ENCODE data around the gene OPCML.

The OPCML gene

DNA sequence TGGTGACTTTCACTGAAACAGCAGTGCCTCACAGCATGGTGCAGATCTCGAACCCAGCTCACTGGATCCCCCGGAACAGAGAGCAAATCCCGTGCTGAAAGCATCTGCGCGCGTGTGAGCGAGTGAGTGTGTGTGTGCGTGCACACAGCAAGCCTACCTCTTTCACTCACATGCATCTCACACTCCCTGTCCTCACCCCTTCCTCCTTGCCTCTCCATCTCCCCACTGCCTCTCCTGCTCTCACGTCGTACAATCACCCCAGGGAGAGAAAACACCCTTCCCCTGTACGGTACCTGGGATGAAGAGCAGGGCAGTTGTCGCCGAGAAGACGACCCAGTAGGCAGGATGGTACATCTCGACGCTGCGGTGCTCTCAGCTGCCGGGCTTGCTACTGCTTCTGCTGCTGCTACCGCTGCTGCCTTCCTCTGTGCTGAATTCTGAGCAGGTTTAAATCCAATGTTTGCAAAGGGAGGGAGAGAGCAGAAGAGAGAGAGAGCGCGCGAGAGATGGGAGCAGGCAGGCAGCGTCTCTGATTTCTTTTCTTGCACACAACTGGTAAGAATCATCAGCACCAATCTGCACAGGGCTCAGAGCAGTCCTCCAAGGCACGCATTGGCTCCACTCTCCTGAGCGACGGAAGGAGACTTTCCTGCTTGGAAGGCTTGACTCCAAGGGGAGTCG lies at the start of gene OPCML:
Gene OPCML, minus strand, starts transcription at position 531 of the 681 bp plus-strand sequence.
- in situ Hi-C loops (cut with HindIII; ENCODE audit: low sequenced_read_pairs) = no loop called here

DNA sequence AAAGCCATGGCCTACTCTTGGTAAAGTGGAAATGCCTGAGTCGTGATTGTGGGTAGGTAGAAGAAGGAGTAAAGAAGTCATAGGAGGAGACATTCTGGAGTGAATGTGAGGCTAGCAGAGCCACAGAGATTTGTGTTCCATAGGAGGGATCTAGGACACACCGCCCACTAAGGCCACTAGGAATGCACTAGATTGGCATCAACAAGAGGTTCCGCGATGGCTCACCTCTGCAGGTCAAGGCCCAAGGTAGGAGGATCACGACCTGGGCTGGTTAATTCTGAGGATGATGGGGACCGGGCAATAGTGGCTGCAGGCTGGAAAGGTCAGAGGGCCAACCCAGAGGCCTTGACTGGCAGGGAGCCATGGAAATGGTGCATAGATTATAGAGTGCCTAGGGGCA lies 48.8 kb upstream of the OPCML start:
- in situ Hi-C loops (cut with HindIII; ENCODE audit: low sequenced_read_pairs) = no loop called here

DNA sequence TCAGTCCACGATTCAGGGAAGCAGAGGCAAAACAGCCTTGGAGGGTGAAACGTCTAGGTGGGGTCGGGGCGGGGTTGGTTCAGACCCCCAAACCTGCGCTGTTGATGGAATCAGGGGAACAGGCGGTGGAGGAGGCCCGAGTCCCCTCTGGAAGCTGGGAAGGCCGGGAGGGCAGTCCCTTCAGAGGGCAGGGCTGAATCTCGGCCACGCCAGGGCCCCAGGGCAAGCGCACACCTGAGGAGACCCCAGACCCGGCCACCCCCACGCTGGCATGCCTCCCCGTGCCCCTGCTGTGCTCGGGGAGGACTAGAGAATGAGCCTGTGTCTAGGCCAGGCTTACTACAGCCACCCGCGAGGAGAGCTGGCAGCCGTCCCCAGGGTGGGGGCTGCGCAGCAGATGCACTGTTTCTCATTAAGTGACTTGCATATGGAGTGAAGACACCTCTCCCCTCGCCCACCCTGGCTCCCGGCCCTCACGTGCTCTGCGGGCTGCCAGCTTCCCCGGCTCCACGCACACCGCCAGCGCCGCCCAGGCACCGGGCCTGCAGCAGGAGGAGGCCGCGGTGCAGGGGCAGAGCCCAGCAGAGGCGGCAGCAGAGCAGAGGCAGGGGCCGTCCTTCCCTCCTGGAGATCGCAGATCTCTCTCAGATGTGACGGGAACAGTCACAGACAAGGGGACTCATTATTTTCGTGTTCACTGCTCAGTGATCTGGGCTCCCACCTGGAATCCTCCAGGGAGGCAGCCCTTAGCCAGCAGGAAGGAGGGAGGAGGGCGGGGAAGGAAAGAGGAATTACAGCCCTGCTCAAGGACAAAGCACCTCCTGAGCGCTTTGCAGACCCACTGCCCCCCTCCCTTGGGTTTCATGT lies 47.1 kb upstream of the OPCML start:
- in situ Hi-C loops (cut with HindIII; ENCODE audit: low sequenced_read_pairs) = no loop called here

DNA sequence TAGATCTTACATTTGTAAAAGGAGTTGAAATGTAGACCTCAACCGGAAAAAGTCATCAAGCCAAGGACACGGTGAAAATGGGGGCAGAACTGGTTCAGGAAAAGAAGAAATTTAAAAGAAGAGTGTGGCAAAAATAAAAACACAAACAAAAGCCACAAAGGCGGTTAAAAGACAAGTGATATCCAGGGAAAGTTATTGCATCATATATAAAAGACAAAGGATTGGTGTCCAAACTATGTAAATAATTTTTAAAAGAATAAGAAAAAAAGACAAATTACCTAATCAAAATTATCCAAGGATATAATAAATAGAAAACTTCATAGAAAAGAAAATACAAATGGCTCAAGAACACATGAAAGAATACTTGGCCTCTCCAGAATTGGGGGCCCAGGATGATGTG lies 45.1 kb upstream of the OPCML start:
- in situ Hi-C loops (cut with HindIII; ENCODE audit: low sequenced_read_pairs) = no loop called here

DNA sequence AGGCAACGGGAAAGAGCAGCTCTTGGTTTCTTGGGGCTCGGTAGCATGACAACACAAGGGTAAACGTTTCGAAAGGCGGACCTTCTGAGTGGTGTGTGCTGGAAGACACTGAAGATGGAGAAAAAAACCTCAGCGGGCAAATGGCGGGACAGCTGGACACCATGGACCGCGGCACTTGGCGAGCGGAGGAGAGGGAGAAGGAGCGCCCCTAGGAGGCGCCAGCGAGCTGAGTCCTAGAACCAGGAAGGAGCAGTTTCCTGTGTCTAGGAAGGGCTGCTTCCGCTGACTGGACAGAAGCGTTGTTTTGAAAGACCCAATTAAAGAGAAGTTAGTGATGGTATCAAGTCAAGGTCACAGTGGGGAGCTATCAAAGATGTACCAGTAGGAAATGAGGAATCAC lies 44.0 kb upstream of the OPCML start:
- in situ Hi-C loops (cut with HindIII; ENCODE audit: low sequenced_read_pairs) = no loop called here

DNA sequence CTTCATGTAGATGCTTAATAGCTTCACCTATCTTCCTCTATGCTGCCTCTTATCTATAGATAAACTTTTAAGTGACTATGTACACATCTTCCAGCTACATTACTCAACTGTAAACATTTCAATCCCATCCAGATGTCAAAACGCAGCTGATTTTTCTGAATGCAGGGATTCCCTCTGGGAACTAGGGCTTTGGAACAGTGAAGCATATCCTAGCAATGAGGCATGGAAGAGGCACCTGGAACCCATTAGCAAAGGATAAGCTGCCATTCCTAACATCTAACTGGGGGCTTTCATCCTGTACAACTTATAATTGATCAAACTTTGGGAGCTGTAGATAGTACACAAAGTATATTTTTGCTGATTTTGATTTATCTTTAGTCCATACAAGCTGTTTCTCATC lies 40.8 kb upstream of the OPCML start:
- in situ Hi-C loops (cut with HindIII; ENCODE audit: low sequenced_read_pairs) = no loop called here

DNA sequence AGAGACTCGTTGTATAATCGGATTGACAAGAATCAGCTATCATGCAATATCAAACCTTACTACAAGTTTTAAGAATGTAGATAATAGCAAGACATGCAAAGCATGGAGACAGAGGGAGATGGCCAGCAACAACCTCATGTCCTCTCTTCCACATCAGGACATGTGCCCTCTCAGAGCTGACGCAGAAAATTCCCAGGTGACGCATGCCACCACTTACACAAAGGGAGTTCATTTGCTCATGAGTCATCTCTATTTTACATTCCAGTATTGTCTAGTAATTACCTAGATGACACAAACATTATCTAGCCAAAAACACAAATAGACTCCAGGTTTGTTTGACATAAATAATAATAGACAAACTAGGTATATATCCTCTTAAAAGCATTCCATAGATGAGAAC lies 38.1 kb upstream of the OPCML start:
- in situ Hi-C loops (cut with HindIII; ENCODE audit: low sequenced_read_pairs) = no loop called here

DNA sequence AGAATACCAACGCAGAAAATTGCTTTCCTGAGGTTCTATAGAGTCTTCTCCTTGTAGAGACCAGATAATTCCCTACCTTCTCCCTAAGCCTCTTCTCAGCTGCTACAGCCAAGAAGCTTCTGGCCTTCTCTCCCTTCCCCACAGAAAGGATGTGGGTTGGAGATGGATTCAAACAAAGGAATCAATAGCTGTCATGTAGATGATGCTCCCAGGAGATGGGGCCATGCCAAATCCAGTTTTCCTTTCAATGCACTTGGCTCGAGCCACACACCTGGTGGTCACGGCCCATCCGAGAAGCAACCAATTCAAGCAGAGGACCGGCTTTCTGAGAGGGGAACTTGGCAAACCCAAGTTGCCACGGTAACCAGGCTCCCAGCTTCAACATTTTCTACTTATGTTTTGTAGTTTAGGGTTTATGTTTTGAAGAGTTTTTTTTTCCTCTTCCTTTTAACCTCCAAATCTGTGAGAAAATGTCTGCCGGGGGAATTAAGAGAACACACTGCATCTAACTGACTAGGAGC lies 31.3 kb upstream of the OPCML start:
- in situ Hi-C loops (cut with HindIII; ENCODE audit: low sequenced_read_pairs) = no loop called here

DNA sequence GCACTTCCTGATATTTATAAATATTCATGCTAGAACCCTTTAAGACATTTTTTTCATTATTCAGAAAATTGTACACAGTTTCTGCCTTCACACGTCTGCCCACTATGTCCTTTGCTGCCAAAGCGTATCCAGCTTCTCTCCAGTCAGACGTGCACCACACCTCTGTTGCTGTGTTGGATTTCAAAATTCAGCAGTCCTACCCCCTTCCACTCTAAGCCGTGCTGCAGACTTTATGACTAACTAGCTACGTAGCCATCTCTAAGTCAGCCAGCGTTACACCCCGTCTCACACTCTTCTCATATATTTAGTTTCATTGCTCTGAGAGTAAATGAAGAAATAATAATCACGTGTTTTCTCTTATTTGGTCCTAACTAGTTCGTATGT lies 28.2 kb upstream of the OPCML start:
- in situ Hi-C loops (cut with HindIII; ENCODE audit: low sequenced_read_pairs) = no loop called here

DNA sequence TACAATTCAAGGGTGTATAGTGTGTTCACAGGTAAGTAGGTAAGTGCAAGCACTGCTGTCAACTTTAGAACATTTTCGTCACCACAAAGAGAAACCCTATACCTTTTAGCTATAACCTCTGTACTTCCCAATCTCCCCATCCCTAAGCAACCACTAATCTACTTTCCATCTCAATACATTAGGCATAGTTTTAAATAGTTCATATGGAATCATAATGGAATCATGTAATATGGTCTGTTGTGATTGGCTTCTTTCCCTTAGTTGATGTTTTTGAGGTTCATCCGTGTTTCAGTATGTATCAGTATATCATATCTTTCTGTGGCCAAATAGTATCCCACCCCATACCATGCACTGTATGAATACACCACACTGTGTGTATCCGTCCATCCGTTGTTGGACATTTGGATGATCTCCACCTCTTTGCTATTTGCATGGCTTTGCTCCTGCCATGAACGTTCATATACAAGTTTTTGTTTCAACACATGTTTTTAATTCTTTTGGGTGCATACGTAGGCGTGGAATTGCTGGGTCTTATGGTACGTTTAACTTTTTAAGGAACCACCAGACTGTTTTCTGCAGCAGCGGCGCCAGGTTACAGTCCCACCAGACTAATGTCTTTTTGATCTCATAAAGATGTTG lies 27.7 kb upstream of the OPCML start:
- in situ Hi-C loops (cut with HindIII; ENCODE audit: low sequenced_read_pairs) = no loop called here

DNA sequence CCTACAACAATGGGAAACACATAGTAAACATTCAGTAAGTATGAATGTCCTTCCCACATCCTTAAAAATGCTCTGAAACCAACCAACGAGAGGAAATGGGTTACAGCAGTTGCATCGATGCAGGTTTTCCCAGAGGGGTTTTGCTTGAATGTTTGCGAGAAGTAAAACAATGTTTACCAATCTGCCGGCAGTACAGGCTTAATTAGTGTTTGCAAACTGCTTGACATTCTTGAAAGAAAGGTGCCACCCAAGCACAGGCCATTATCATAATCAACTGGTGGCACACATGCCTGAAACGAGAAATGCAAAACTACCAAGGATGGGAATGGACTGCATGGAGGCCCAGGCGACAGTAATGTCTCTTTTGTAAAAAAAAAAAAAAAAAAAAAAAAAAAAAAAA lies 27.1 kb upstream of the OPCML start:
- in situ Hi-C loops (cut with HindIII; ENCODE audit: low sequenced_read_pairs) = no loop called here

DNA sequence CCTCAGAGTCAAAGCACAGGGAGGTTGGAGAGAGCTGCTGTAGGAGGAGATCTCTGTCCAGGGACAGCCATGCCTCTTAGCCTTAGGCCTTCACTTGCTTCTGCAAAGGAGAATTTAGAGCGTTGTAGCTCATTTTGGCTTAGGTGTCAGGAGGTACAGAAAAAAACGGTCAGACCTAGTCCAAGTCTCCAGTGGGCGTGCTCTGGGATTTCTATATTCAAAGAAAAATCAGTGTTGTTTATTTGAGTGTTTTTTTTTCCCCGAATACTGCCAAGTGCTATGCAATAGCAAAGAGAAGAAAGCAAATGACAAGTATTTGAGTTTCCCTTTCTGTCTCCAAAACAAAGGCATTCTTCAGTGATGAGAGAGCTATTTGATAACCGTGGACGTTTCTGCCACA lies 22.7 kb upstream of the OPCML start:
- in situ Hi-C loops (cut with HindIII; ENCODE audit: low sequenced_read_pairs) = no loop called here

DNA sequence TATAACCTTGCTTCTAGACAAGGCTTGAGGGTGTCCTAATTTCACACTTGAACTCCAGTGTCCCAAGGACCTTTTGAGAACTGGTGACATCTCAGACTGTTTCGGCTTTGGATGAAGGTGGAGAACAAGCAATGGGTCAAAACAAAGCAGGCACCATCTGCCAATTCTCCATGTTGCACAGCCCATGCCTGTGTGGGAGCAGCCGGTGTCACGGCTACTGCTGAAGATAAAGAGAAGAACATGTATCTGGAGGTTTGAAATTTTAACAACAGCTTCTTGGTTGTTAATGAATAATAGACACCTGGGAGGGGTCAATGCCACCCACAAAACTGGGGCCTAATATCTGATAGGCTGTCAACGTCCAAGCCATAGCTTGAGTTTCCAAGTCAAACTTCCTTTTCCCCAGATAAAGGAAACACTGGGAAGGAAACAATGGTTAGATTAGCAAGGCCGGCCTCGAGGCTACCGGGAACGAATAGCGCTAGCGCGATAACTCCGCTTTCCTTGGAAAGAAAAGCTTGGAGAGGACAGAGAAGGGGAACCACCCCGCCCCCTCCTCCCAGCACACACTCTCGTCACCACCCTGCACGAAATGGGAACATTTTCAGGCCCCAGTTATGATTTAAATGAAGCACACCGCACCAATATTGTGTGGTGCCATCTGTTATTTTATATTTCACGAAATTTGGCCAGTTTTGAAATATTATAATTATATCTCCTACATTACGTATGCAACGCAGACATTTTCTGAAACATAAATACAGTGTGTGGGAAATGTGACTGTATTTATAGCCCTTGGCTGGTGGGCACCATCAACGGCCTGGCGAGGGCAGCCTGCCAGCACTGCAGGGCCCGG lies 21.8 kb upstream of the OPCML start:
- in situ Hi-C loops (cut with HindIII; ENCODE audit: low sequenced_read_pairs) = no loop called here

DNA sequence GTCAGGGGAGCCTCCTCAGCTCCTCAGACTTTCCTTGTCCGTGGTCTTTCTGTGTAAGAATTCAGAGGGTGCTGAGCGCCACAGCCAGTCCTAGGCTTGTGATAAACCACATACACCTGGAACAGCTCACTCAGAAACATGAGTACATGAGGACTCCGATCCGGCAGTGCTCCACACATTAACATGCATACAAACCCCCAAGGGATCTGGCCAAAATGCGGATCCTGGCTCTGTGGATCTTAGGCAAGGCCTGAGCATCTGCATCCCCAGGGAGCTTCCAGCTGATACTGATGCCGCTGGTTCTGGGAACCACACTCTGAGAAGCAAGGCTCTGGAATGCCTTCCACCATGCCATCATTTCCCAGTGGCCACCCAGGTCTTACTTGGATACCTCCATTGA lies 20.6 kb upstream of the OPCML start:
- in situ Hi-C loops (cut with HindIII; ENCODE audit: low sequenced_read_pairs) = no loop called here

DNA sequence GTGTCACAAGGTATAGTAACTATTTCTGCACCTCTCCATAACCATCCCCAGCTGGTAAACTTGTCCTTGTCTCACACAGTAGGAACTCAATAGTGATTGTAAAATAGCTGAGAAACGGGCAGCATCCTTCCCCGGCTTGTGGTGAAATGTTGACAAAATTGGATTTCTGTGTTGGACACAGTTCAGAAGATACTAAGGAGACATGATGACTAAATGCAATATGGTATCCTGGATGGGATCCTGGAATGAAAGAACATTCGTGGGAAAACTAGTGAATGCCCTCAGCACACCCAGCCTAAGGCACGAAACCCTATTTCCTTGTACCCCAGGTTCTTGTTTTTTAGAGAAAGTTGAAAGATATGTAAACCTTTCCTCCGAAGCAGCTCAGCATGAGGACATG lies 18.8 kb upstream of the OPCML start:
- in situ Hi-C loops (cut with HindIII; ENCODE audit: low sequenced_read_pairs) = no loop called here

DNA sequence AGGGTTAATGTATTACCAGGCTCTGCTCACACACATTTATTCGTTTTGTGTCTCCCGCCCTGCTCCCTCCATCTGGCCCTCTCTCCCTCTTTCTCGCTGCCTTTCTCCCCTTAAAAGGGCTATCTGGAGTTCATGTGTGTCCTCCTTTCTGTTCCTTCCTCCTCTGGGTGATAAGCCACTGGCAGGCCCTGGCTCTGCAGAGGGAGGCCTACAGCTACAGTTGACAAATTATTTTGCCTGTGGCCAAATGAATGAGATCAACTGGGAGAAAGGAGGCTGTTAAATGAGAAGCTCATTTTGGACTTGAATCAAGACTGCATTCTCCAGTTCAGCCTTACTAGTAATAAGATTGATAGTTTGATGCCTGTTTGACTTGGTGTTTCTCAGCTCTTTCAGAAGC lies 17.5 kb upstream of the OPCML start:
- in situ Hi-C loops (cut with HindIII; ENCODE audit: low sequenced_read_pairs) = no loop called here

DNA sequence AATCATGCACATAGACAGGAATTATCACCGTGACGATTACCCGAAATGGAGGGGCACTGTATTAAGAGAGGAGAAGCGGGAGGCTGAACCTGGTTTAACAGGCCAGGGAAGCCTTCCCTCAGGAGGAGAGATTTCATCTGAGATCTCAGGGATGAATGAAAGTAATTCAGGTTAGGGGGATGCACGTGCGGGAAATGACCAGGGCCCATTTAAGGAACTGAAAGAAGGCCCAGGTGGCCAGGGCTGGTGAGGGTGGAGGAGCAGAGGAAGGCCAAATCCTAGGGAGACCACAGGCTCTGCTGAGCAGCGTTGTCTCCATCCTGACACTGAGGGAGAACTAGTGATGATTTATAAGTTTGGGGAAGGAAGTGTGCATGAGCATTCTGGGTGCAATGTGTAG lies 16.3 kb upstream of the OPCML start:
- in situ Hi-C loops (cut with HindIII; ENCODE audit: low sequenced_read_pairs) = no loop called here

DNA sequence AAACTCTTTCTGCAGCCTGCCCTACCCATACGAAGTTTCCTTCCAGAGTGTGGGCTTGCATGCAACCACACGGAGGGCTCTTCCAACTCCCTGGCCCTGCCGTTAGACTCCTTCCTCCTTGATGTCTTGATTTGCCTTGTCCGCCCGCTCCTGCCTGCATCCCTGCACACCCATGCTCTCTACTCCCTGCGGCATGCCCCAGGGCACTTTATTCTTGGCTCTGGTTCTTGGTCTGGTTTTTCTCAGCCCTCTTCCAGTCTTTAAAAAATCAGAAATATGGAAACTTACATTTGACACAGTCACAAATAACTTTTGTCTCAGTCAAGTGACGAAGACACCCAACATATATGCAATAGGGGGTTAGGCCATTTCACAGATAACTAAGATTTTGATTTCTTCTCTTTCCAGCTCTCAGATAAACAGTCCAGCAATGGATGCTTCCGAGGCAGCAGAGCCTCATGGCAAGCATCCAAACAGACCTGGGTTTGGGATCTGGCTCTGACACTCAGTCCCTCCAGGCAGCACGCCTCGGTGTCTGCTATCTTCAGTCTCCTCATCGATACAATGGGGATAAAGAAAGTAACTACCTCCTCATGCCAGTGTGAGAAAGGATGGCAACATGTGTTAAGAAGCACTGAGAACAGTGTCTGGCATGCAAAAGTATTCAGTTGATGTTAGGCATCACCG lies 15.7 kb upstream of the OPCML start:
- in situ Hi-C loops (cut with HindIII; ENCODE audit: low sequenced_read_pairs) = no loop called here

DNA sequence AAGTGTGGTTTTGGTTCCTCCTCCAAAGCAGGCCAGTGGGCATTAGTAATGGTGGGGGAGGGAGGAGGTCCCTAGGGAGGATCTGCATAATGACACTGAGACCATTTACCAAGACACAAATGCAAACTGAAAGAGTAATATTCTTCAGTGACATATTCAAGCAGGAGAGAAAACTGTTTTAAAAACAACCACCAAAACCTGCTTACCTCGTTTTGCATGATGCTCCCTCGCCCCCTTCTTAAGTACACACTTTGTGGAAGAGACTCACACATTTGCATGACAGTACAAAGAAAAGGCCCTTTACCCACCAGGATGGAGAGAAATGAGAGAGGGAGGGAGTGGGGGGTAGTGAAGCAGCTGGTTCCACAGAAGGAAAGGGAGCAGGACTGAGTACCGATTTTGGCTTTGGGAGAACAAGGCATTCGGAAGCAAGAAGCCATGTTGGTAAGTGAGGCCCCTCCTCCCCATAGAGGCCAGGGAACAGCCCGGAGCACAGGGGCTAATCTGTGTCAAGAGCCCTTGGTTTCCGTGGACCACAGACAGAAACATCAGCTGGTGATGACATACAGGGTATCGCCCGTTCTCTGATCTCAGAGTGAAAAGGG lies 13.0 kb upstream of the OPCML start:
- in situ Hi-C loops (cut with HindIII; ENCODE audit: low sequenced_read_pairs) = no loop called here

DNA sequence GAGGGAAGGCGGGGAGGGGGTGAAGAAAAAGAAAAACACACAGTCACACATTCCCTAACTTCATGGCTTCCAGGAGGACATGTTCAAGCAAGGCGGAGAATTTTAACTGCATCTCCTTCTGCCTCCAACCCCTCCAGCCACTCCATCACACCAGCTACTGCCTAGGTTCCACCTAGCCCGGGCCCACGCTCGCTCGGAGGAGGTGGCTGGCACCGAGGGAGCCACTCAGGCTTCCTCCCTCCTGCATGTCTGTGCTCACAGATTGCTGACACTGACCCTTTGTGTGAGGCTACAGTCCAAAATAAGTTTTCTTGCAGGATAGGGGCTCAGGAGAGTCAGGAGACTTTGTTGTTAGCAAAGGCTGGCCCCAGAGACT lies 9.4 kb upstream of the OPCML start:
- in situ Hi-C loops (cut with HindIII; ENCODE audit: low sequenced_read_pairs) = no loop called here

Data from DLD1 (cell line).